D721Med (cell line): Measurements from ENCODE around the gene C16orf86.

Experiments used
- DNase-seq: peaks from one replicate; pipeline ENCODE4 v3.0.0; 2011; ENCODE audit warnings: low spot score; ENCODE audit not compliant: insufficient read length
- FAIRE-seq: peaks from 2 replicates; lab custom pipeline; 2011; peaks lifted over from hg19 to GRCh38; lab: Jason Lieb, UNC
- CTCF ChIP-seq: IDR thresholded peaks from 2 replicates; pipeline ENCODE4 v1.5.1; 2012; ENCODE audit warnings: mild to moderate bottlenecking, control low read depth; ENCODE audit not compliant: insufficient read depth; ENCODE audit errors: missing control alignments

Gene C16orf86

GRCh38 chr16:67675579-67675935 lies 8.9 kb downstream of the C16orf86 start:
- no peak for FAIRE-seq
- no peak for DNase-seq
- TF ChIP-seq CTCF, result no peak

GRCh38 chr16:67675999-67676398 lies 9.4 kb downstream of the C16orf86 start:
- FAIRE-seq (no peak), DNase-seq (no peak)
- no peak for TF ChIP-seq CTCF

GRCh38 chr16:67676516-67676915 lies 9.9 kb downstream of the C16orf86 start:
- DNase-seq, result no peak
- FAIRE-seq, result no peak
- TF ChIP-seq CTCF, result no peak

- no peak for FAIRE-seq
- TF ChIP-seq CTCF, result no peak
- DNase-seq, result no peak
Observed at GRCh38 chr16:67676939-67677338, 10.3 kb downstream of the C16orf86 start.

- no peak for FAIRE-seq
- no peak for DNase-seq
- TF ChIP-seq CTCF, result no peak
Observed at GRCh38 chr16:67677712-67678111, 11.1 kb downstream of the C16orf86 start.

- TF ChIP-seq CTCF, result no peak
- FAIRE-seq (no peak), DNase-seq (no peak)
Observed at GRCh38 chr16:67678354-67679023, 11.9 kb downstream of the C16orf86 start.

GRCh38 chr16:67679935-67680897 lies 13.6 kb downstream of the C16orf86 start:
- no peak for DNase-seq
- no peak for TF ChIP-seq CTCF
- no peak for FAIRE-seq
